Astrocyte (in vitro differentiated cells and primary cell): ENCODE data around the gene DDC.

ENCODE experiments used
- EZH2 ChIP-seq: IDR thresholded peaks from 2 replicates; pipeline ENCODE4 v1.6.1; 2012; ENCODE audit warnings: mild to moderate bottlenecking, low read length, inconsistent platforms; ENCODE audit not compliant: insufficient read depth
- TF ChIP-seq, protein P1 (sequence below): IDR thresholded peaks from 2 replicates; pipeline ENCODE4 v1.5.1; 2011; ENCODE audit warnings: low read depth, mild to moderate bottlenecking, inconsistent platforms, low read length, moderate library complexity; ENCODE audit not compliant: insufficient read depth

DNA sequence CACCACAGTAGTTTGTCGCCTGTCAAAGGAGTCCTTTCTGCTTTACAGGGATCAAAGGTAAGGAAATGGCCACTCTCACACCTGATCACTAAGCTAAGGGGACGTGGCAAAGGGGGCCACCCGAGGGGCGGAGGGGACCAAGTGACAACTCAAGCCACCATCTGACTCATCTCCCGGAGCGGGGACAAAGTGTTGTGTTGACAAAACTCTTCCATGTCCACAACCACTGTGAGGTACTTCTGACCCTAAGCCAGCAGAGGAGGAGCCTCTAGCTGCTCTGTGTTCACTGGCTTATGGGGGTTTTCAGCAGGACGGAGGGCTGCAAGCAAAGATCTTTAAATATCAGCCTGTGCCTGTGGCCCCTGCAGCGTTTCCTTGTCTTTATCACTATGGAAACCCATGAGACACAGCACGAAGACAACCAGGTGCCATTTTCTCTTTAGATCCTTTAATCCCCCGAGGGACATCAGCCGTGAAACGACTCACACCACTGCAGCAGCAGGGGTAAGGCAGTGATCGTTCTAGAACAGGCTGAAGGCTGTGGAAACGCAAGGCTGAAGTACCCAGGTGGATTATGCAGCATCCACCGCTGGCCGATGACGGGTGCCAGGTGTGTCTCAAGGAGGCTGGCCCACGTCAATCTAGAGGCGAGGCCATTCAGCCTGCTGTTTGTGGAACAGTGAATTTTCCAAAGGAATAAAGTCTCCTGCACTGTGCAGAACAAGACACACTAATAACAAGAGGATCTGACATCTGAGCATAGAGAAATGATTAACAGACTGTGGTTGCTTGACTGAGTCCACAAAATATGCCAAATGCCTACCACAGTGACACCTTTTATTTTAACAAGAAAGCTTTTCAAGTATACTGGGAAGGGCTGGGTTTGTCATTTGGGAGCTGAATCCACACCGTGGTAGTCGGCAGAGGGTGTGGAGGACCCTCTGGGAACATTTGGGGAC, 26.6 kb upstream of the DDC start:
- TF ChIP-seq, protein P1, sequence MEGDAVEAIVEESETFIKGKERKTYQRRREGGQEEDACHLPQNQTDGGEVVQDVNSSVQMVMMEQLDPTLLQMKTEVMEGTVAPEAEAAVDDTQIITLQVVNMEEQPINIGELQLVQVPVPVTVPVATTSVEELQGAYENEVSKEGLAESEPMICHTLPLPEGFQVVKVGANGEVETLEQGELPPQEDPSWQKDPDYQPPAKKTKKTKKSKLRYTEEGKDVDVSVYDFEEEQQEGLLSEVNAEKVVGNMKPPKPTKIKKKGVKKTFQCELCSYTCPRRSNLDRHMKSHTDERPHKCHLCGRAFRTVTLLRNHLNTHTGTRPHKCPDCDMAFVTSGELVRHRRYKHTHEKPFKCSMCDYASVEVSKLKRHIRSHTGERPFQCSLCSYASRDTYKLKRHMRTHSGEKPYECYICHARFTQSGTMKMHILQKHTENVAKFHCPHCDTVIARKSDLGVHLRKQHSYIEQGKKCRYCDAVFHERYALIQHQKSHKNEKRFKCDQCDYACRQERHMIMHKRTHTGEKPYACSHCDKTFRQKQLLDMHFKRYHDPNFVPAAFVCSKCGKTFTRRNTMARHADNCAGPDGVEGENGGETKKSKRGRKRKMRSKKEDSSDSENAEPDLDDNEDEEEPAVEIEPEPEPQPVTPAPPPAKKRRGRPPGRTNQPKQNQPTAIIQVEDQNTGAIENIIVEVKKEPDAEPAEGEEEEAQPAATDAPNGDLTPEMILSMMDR: no peak
- no peak for TF ChIP-seq EZH2
